A673 (cell line): ENCODE results near the gene CUBN. TPM values are rescaled to one million over a fixed set of nuclear protein-coding genes. Genes with fewer than 3 reads are reported as not detected.

ENCODE experiments used
- BruUV-seq: library from RNA; stranded (reverse); fragments of 400-500 nt; replicated peaks from 2 replicates; lab custom pipeline; 2021; lab: Mats Ljungman, UMichigan
- CTCF ChIA-PET: fragments of 300-600 bp; sonication (Branson Sonifier 250); formaldehyde crosslinking; loops from one replicate; lab custom pipeline; 2022; ENCODE audit warnings: antibody characterized with exemption; lab: Charles Lee
- POLR2A ChIA-PET: fragments of 300-600 bp; sonication (Branson Sonifier 250); formaldehyde crosslinking; loops from one replicate; lab custom pipeline; 2022; ENCODE audit warnings: antibody characterized with exemption; ENCODE audit not compliant: low non-redundant PET; lab: Charles Lee
- DNase-seq: peaks from one replicate; pipeline ENCODE4 v3.0.0-alpha.2; 2015; ENCODE audit warnings: low spot score
- H3K27ac ChIP-seq: fragments of 200-600 bp; sonication (generic); 2 replicates; pipeline ENCODE4 v1.5.1; 2016; ENCODE audit warnings: mixed run types, low read depth, mild to moderate bottlenecking, mixed read lengths, antibody characterized with exemption, low read length; ENCODE audit not compliant: poor library complexity, severe bottlenecking
- H3K27me3 ChIP-seq: fragments of 200-600 bp; sonication (generic); replicated peaks from 2 replicates; pipeline ENCODE4 v1.6.1; 2017; ENCODE audit warnings: mixed run types, low read depth, mild to moderate bottlenecking, mixed read lengths, antibody characterized with exemption, low read length; ENCODE audit not compliant: insufficient read depth, poor library complexity
- H3K36me3 ChIP-seq: fragments of 200-600 bp; sonication (generic); 2 replicates; pipeline ENCODE4 v1.6.1; 2016; ENCODE audit warnings: mixed run types, mild to moderate bottlenecking, mixed read lengths, antibody characterized with exemption, low read length; ENCODE audit not compliant: insufficient read depth, poor library complexity, severe bottlenecking
- H3K4me1 ChIP-seq: fragments of 200-600 bp; sonication (generic); 2 replicates; pipeline ENCODE4 v1.6.1; 2017; ENCODE audit warnings: mixed run types, mild to moderate bottlenecking, mixed read lengths, antibody characterized with exemption, low read length; ENCODE audit not compliant: insufficient read depth, poor library complexity, severe bottlenecking
- H3K4me3 ChIP-seq: fragments of 200-600 bp; sonication (generic); 2 replicates; pipeline ENCODE4 v1.5.1; 2016; ENCODE audit warnings: low read depth, mixed run types, mild to moderate bottlenecking, mixed read lengths, low read length; ENCODE audit not compliant: poor library complexity, severe bottlenecking
- H3K9me3 ChIP-seq: fragments of 200-600 bp; sonication (generic); 2 replicates; pipeline ENCODE4 v1.6.1; 2016; ENCODE audit warnings: mixed run types, low read depth, mild to moderate bottlenecking, mixed read lengths, antibody characterized with exemption, low read length; ENCODE audit not compliant: poor library complexity, severe bottlenecking
- EZH2 ChIP-seq: fragments of 200-600 bp; sonication (generic); IDR thresholded peaks from 2 replicates; pipeline ENCODE4 v1.6.1; 2017; ENCODE audit warnings: borderline replicate concordance, low read depth, mild to moderate bottlenecking, mixed read lengths, antibody characterized with exemption, low read length; ENCODE audit not compliant: poor library complexity, severe bottlenecking
- intact Hi-C: fragments of 100-400 bp; cut with micrococcal nuclease; formaldehyde crosslinking; loops from one replicate; pipeline ENCODE4 v1.10.0; 2022; ENCODE audit not compliant: unreplicated experiment
- total RNA-seq: library from RNA; stranded (reverse); gene quantifications from 2 replicates; pipeline ENCODE4 v1.2.3, GENCODE V29; 2021
- TF ChIP-seq, protein P1 (sequence below): fragments of 300-800, 200-600 bp; sonication (generic); conservative IDR thresholded peaks from 2 replicates; pipeline ENCODE4 v1.5.1; 2017; ENCODE audit warnings: low read depth, mild to moderate bottlenecking, antibody characterized with exemption, low read length, moderate library complexity, mixed read lengths

Gene CUBN
- total RNA-seq, 1 experiment from 2014 or later: 3.4 TPM

DNA sequence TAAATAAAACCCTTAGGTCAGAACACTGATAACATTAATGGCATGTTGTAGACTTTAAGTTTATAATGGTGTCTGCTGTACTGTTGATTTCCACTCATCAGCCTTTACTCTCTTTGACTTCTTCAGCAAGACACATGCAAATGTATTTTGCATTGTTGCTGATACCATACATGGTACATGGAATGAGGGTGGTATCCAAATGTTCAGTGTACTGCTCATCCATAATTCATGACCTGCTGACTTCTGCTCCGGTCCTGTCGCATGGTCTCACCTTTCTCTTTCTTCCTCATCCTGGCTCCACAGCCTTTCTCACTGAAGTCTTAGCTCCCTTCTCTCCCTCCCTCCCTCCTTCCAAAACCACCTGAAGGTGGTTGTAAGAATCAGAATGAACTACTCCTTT is 4.7 kb upstream of the CUBN start:
- CTCF ChIA-PET: no interaction called here

DNA sequence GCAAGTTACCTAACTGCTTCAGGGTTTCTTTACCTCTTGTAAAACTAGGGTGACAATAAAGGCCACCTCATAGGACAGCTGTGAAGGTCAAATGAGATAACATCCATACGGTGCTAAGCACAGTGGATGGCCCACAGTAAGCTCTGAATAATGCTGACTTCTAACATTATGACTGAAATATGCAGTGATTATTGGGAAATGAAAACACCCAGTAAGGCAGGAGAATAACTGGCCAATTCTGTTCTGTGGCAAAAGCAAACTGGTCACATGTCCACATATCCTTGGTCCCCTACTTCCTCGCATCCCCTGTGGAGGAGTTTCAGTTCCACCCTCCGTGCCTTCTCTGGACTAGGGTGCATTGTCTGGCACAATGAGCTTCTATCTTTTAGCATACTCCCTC is 1.4 kb downstream of the CUBN start:
- no peaks in the 10 kb centered on the region for H3K36me3 ChIP-seq
- TF ChIP-seq EZH2: no peak
- TF ChIP-seq, protein P1, sequence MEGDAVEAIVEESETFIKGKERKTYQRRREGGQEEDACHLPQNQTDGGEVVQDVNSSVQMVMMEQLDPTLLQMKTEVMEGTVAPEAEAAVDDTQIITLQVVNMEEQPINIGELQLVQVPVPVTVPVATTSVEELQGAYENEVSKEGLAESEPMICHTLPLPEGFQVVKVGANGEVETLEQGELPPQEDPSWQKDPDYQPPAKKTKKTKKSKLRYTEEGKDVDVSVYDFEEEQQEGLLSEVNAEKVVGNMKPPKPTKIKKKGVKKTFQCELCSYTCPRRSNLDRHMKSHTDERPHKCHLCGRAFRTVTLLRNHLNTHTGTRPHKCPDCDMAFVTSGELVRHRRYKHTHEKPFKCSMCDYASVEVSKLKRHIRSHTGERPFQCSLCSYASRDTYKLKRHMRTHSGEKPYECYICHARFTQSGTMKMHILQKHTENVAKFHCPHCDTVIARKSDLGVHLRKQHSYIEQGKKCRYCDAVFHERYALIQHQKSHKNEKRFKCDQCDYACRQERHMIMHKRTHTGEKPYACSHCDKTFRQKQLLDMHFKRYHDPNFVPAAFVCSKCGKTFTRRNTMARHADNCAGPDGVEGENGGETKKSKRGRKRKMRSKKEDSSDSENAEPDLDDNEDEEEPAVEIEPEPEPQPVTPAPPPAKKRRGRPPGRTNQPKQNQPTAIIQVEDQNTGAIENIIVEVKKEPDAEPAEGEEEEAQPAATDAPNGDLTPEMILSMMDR: no peak
- no peaks in the 10 kb centered on the region for H3K27me3 ChIP-seq
- no TSS peak for BruUV-seq
- ChIA-PET POLR2A (no interaction called here), CTCF (no interaction called here)
- H3K4me3 ChIP-seq: no peak overlapping the region
- intact Hi-C loops: no loop called here
- H3K4me1 ChIP-seq: peaks cover 11% of the 10 kb centered on the region
- no peak for DNase-seq
- H3K27ac ChIP-seq: no peak overlapping the region
- H3K9me3 ChIP-seq: no peaks in the 10 kb centered on the region

More for the DNA sequence above, 4.7 kb upstream of the CUBN start:
- Histone ChIP-seq H3K4me3 (no peak overlapping the region), H3K36me3 (no peaks in the 10 kb centered on the region), H3K4me1 (peaks cover 38% of the 10 kb centered on the region), H3K9me3 (no peaks in the 10 kb centered on the region), H3K27me3 (no peaks in the 10 kb centered on the region), H3K27ac (no peak overlapping the region)
- no TSS peak for BruUV-seq
- POLR2A ChIA-PET: no interaction called here
- no peak for TF ChIP-seq EZH2
- TF ChIP-seq, protein P1: no peak
- intact Hi-C loops: no loop called here
- DNase-seq: no peak

DNA sequence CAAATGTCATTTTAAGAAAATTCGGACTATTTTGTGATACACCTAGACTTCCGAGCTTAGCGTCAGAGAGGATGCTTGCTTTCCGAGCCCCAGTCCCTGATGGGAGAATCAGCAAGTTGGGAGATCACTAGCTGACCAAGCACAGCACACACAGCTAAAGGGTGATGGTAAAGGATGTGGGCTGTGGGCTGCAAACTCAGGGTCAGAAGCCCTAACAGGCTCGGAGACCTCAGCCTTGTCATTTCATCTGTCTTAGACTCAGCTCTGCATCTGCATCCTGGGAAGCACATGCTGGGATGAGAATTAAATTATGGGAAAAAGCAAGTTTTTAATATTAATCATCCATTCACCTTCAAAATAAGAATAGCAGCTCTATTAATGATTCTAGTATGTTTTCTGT is 3.3 kb downstream of the CUBN start:
- ChIA-PET POLR2A (no interaction called here), CTCF (interaction anchor here (0.5 kb wide), 1 partner anchor 11 kb away, joined by 3 read pairs; no protein-coding TSS in a partner anchor)
- no peak for TF ChIP-seq EZH2
- TF ChIP-seq, protein P1: no peak
- no peaks in the 10 kb centered on the region for H3K4me1 ChIP-seq
- no peaks in the 10 kb centered on the region for H3K27me3 ChIP-seq
- no peak for DNase-seq
- no peaks in the 10 kb centered on the region for H3K36me3 ChIP-seq
- H3K27ac ChIP-seq: no peak overlapping the region
- BruUV-seq: no TSS peak
- no peaks in the 10 kb centered on the region for H3K9me3 ChIP-seq
- intact Hi-C loops: no loop called here
- H3K4me3 ChIP-seq: no peak overlapping the region
